K562 (cell line): ENCODE data around the gene PSMD14. TPM values are rescaled to one million over a fixed set of nuclear protein-coding genes. Genes with fewer than 3 reads are reported as not detected.
A peak's percentile ranks its signal among the peaks of the same experiment; 100 is the strongest.

ENCODE experiments used
- ARID3B ChIP-seq: fragments of 250-450 bp; sonication (Bioruptor Pico); IDR thresholded peaks from 2 replicates; pipeline ENCODE4 v1.4.0; 2020; ENCODE audit warnings: borderline replicate concordance
- ATF4 ChIP-seq: fragments of 450-650 bp; formaldehyde crosslinking; IDR thresholded peaks from 2 replicates; pipeline ENCODE4 v1.4.0; 2022; ENCODE audit warnings: mild to moderate bottlenecking, moderate library complexity
- BACH1 ChIP-seq: fragments of 200-800 bp; sonication (Bioruptor generic); IDR thresholded peaks from 2 replicates; pipeline ENCODE4 v1.6.1; 2016; ENCODE audit warnings: missing genetic modification characterization, missing compliant biosample characterization
- CEBPB ChIP-seq: fragments of 450-650 bp; IDR thresholded peaks from 2 replicates; pipeline ENCODE4 v1.6.1; 2016; ENCODE audit warnings: missing genetic modification characterization, missing compliant biosample characterization
- ETV6 ChIP-seq, 3 experiments: fragments of 150-350 bp in 1 of 3; sonication (generic) in 1 of 3; formaldehyde crosslinking in 1 of 3; IDR thresholded peaks; 2 replicates each; pipeline versions ENCODE4 v1.6.1 to v1.8.0; 2014 to 2022; ENCODE audit warnings: borderline replicate concordance in 2 of 3, low read depth in 2 of 3, antibody characterized with exemption in 1 of 3, low read length in 1 of 3, mild to moderate bottlenecking in 1 of 3, missing genetic modification reagents in 1 of 3
- HMBOX1 ChIP-seq: sonication (generic); IDR thresholded peaks from 2 replicates; pipeline ENCODE4 v1.6.1; 2016
- KLF6 ChIP-seq: fragments of 250-450 bp; sonication (Bioruptor Pico); IDR thresholded peaks from 2 replicates; pipeline ENCODE4 v1.4.0; 2020; ENCODE audit warnings: mild to moderate bottlenecking, moderate library complexity, borderline replicate concordance
- TEAD1 ChIP-seq, 2 experiments: fragments of 450-650 bp in 1 of 2; sonication (generic) in 1 of 2; formaldehyde crosslinking; IDR thresholded peaks; 2 replicates each; pipeline versions ENCODE4 v1.4.0 to v1.8.0; 2020 to 2022; ENCODE audit warnings: mild to moderate bottlenecking in 2 of 2, missing genetic modification reagents in 1 of 2
- TRIM24 ChIP-seq, 2 experiments: fragments of 450-650 bp; IDR thresholded peaks; 2 replicates each; pipeline ENCODE4 v1.6.1; 2016
- ZC3H4 ChIP-seq: sonication (generic); formaldehyde crosslinking; IDR thresholded peaks from 2 replicates; pipeline ENCODE4 v1.9.0; 2021; ENCODE audit warnings: missing genetic modification reagents, borderline replicate concordance
- ZNF140 ChIP-seq: fragments of 250-450 bp; sonication (Bioruptor Pico); IDR thresholded peaks from 2 replicates; pipeline ENCODE4 v1.8.0; 2021; ENCODE audit warnings: moderate library complexity, mild to moderate bottlenecking, inconsistent platforms
- ZNF311 ChIP-seq: fragments of 250-450 bp; sonication (Bioruptor Pico); IDR thresholded peaks from 2 replicates; pipeline ENCODE4 v1.4.0; 2020; ENCODE audit warnings: mild to moderate bottlenecking, moderate library complexity
- ZNF318 ChIP-seq, 2 experiments: fragments of 450-650 bp; IDR thresholded peaks; 2 replicates each; pipeline ENCODE4 v1.6.1; 2016; ENCODE audit warnings: mild to moderate bottlenecking in 2 of 2, borderline replicate concordance in 1 of 2, low read depth in 1 of 2, moderate library complexity in 1 of 2
- ZNF347 ChIP-seq: fragments of 450-650 bp; formaldehyde crosslinking; IDR thresholded peaks from 2 replicates; pipeline ENCODE4 v1.4.0; 2020; ENCODE audit warnings: low read depth, mild to moderate bottlenecking, moderate library complexity
- ZNF644 ChIP-seq: fragments of 200-800 bp; sonication (Bioruptor generic); IDR thresholded peaks from 2 replicates; pipeline ENCODE4 v1.6.1; 2016; ENCODE audit warnings: low read depth, missing genetic modification characterization, missing compliant biosample characterization
- ZNF780A ChIP-seq: fragments of 250-450 bp; sonication (Bioruptor Pico); IDR thresholded peaks from 2 replicates; pipeline ENCODE4 v1.5.0; 2021; ENCODE audit warnings: mild to moderate bottlenecking
- polyA plus RNA-seq, 8 experiments: library from polyadenylated mRNA; depleted of rRNA in 4 of 8; stranded (reverse) in 5 of 8; unstranded in 3 of 8; fragments of >200 nt; fragmentation: Nextera tagmentation in 2 of 8; fragmentation: Illumina TruSeq in 1 of 8; extraction: Ambion mirVana in 2 of 8; extraction: Trizol in 1 of 8; gene quantifications; 2 replicates each; pipeline versions ENCODE4 v1.2.1 to v1.2.3, GENCODE V29; 2011 to 2014; ENCODE audit warnings: inconsistent platforms in 1 of 8, missing spikeins in 1 of 8
- total RNA-seq, 7 experiments: library from RNA; depleted of rRNA in 6 of 7; stranded (reverse); fragments of >200 nt in 6 of 7; fragmentation: Illumina TruSeq in 2 of 7; extraction: Trizol in 2 of 7; gene quantifications; 2 replicates each; pipeline versions ENCODE4 v1.2.1 to v1.2.3, GENCODE V29; 2011 to 2021; ENCODE audit warnings: low replicate concordance in 1 of 7

The PSMD14 gene
- total and polyA plus RNA-seq, 9 of the 15 experiments (the other 6 are each of a cell fraction or from before 2014, with no cell fraction given) = 151 to 515 (median 228) TPM

GRCh38 chr2:161382747-161383146, 74.5 kb downstream of the PSMD14 start (continued):
- peak; percentile 84; the same call in 1 of the 2 replicates for TF ChIP-seq KLF6 (CRISPR knock-in tag)
- no peak for TF ChIP-seq HMBOX1
- TF ChIP-seq ETV6 (IDR thresholded peaks at IDR 0.05; ENCODE audit: borderline replicate concordance in 1 of 2, low read depth in 2 of 2, low read length in 1 of 2) = no peak
- TF ChIP-seq ETV6 (CRISPR knock-in tag; IDR thresholded peaks at IDR 0.05; ENCODE audit: borderline replicate concordance) = no peak
- peak; percentile 74 to 84; a peak in 2 of 4 replicates for TF ChIP-seq TRIM24 (IDR thresholded peaks at IDR 0.05)
- TF ChIP-seq ZNF780A = no peak
- no peak for TF ChIP-seq ZC3H4 (CRISPR knock-in tag)
- peak; percentile 68 for TF ChIP-seq BACH1
- TF ChIP-seq ZNF347 = no peak
- peak; percentile 89 for TF ChIP-seq ATF4
- no peak for TF ChIP-seq ZNF318 (IDR thresholded peaks at IDR 0.05; ENCODE audit: borderline replicate concordance in 1 of 2, low read depth in 1 of 2)
- TF ChIP-seq ARID3B (CRISPR knock-in tag) = no peak
- peak; percentile 87 for TF ChIP-seq ZNF311 (CRISPR knock-in tag)
- peak in 1 of 2 experiments; percentile 59; a peak in 1 of 4 replicates for TF ChIP-seq TEAD1 (CRISPR knock-in tag; IDR thresholded peaks at IDR 0.05)
- TF ChIP-seq ZNF644 (tag) = peak; percentile 73; the same call in 1 of the 2 replicates
- TF ChIP-seq ZNF140 = peak; percentile 49; the same call in 1 of the 2 replicates
- TF ChIP-seq CEBPB (tag) = peak; percentile 34; the same call in 1 of the 2 replicates
